Epidermal melanocyte (primary cell): ENCODE measurements around the gene TIMM8A.

Source experiments
- DNase-seq: peaks from one replicate; pipeline ENCODE4 v3.0.0; 2011; ENCODE audit warnings: low spot score; ENCODE audit not compliant: insufficient read length

Gene TIMM8A

GRCh38 chrX:101348452-101349192 is at the start of gene TIMM8A:
TIMM8A (minus strand) TSS chrX:101348742; CDS start chrX:101348664, 78 bp downstream.
- DNase-seq = peak; percentile 64

GRCh38 chrX:101397779-101398178 is 49.2 kb upstream of the TIMM8A start:
- DNase-seq = no peak

- DNase-seq = no peak
These were observed 47.2 kb upstream of the TIMM8A start for GRCh38 chrX:101395789-101396188.

GRCh38 chrX:101394372-101394771 is 45.8 kb upstream of the TIMM8A start:
- DNase-seq = no peak

- no peak for DNase-seq
These were observed 45.2 kb upstream of the TIMM8A start for GRCh38 chrX:101393530-101394305.

GRCh38 chrX:101391831-101392230 is 43.3 kb upstream of the TIMM8A start:
- no peak for DNase-seq

- DNase-seq = peak; percentile 58
These were observed 42.4 kb upstream of the TIMM8A start, which contains the start of gene RPL36A for GRCh38 chrX:101390664-101391525. RPL36A (plus strand) TSS chrX:101391011; CDS start chrX:101391044, 33 bp downstream.

GRCh38 chrX:101388604-101389003 is 40.1 kb upstream of the TIMM8A start:
- DNase-seq = no peak

GRCh38 chrX:101386542-101386885 is 38.0 kb upstream of the TIMM8A start:
- DNase-seq = no peak

GRCh38 chrX:101385795-101386541 is 37.4 kb upstream of the TIMM8A start, which contains the start of gene BTK:
BTK (minus strand) TSS chrX:101386191; CDS start chrX:101375284, 10,907 bp downstream.
- DNase-seq = no peak

- no peak for DNase-seq
These were observed 36.6 kb upstream of the TIMM8A start for GRCh38 chrX:101385026-101385684.

- no peak for DNase-seq
These were observed 35.2 kb upstream of the TIMM8A start for GRCh38 chrX:101383679-101384205.

- no peak for DNase-seq
These were observed 29.0 kb upstream of the TIMM8A start for GRCh38 chrX:101377547-101377946.

- DNase-seq = no peak
These were observed 22.5 kb upstream of the TIMM8A start for GRCh38 chrX:101370888-101371504.

- no peak for DNase-seq
These were observed 21.1 kb upstream of the TIMM8A start for GRCh38 chrX:101369687-101370086.

- no peak for DNase-seq
These were observed 20.3 kb upstream of the TIMM8A start for GRCh38 chrX:101368800-101369199.

- DNase-seq = no peak
These were observed 16.8 kb upstream of the TIMM8A start for GRCh38 chrX:101365301-101365795.

GRCh38 chrX:101362757-101363156 is 14.2 kb upstream of the TIMM8A start:
- DNase-seq = no peak

GRCh38 chrX:101362116-101362515 is 13.6 kb upstream of the TIMM8A start:
- no peak for DNase-seq
